Pericardium fibroblast (primary cell): ENCODE data around the gene RAB43. TPM values are rescaled to one million over a fixed set of nuclear protein-coding genes. Genes with fewer than 3 reads are reported as not detected.

Experiments used
- total RNA-seq: library from RNA; depleted of rRNA; stranded (reverse); fragments of >200 nt; gene quantifications from 2 replicates; pipeline ENCODE4 v1.2.3, GENCODE V29; 2015

The RAB43 gene
- 2.6 and 19.1 TPM in 2 replicates for total RNA-seq

GRCh38 chr3:129121792-129122411 lies at the start of gene RAB43:
Gene RAB43, minus strand, starts transcription at chr3:129121804. Its CDS starts 315 bp downstream, at chr3:129121489.

GRCh38 chr3:129160891-129161859 lies 39.6 kb upstream of the RAB43 start, which contains the start of gene ISY1:
Gene ISY1, minus strand, starts transcription at chr3:129161063. Its CDS starts 88 bp downstream, at chr3:129160975.

GRCh38 chr3:129060276-129061022 lies 61.2 kb downstream of the RAB43 start, which contains the start of gene GP9:
Gene GP9, plus strand, starts transcription at chr3:129060779. Its CDS starts 961 bp downstream, at chr3:129061740.

Other genes starting within 250 kb of the RAB43 start
- gene ACAD9, start 242.2 kb downstream of the RAB43 start, total RNA-seq, result 21.0 and 21.8 TPM in 2 replicates
- not detected in 2 replicates for gene CFAP92, start 127.7 kb downstream of the RAB43 start, total RNA-seq
- gene EFCC1, start 120.5 kb downstream of the RAB43 start, total RNA-seq, result not detected in 2 replicates
- gene GP9, start 61.0 kb downstream of the RAB43 start, total RNA-seq, result not detected in 2 replicates
- 20.8 and 21.4 TPM in 2 replicates for gene ISY1, start 39.3 kb upstream of the RAB43 start, total RNA-seq
- gene CNBP, start 62.1 kb upstream of the RAB43 start, total RNA-seq, result 209 and 219 TPM in 2 replicates
- 157 and 220 TPM in 2 replicates for gene COPG1, start 127.8 kb upstream of the RAB43 start, total RNA-seq
- gene HMCES, start 157.1 kb upstream of the RAB43 start, total RNA-seq, result 14.7 and 35.7 TPM in 2 replicates